Muscle of leg (tissue), 16 donors: Measurements from ENCODE around the gene SEMA6A. TPM values are rescaled to one million over a fixed set of nuclear protein-coding genes. Genes with fewer than 3 reads are reported as not detected.

ENCODE experiments used
- DNase-seq: peaks from one replicate; pipeline ENCODE4 v3.0.0; 2013
- H3K27ac ChIP-seq: one replicate; pipeline ENCODE4 v1.5.1; 2013; ENCODE audit warnings: mild to moderate bottlenecking, low read length, control low read depth
- H3K27me3 ChIP-seq: one replicate; pipeline ENCODE4 v1.6.1; 2013; ENCODE audit warnings: low read length; ENCODE audit not compliant: control insufficient read depth, insufficient read depth
- H3K36me3 ChIP-seq: one replicate; pipeline ENCODE4 v1.6.1; 2013; ENCODE audit warnings: low read length; ENCODE audit not compliant: control insufficient read depth, insufficient read depth
- H3K4me1 ChIP-seq: one replicate; pipeline ENCODE4 v1.6.1; 2013; ENCODE audit warnings: low read length; ENCODE audit not compliant: control insufficient read depth, insufficient read depth
- H3K4me3 ChIP-seq: one replicate; pipeline ENCODE4 v1.5.1; 2013; ENCODE audit warnings: low read length, control low read depth
- H3K9me3 ChIP-seq: replicated peaks from 2 replicates; pipeline ENCODE4 v1.6.1; 2013; ENCODE audit warnings: low read depth, low read length; ENCODE audit not compliant: control insufficient read depth
- WGBS: methylation state at CpG from one replicate; pipeline ENCODE4 v1.1.5; 2013; ENCODE audit warnings: missing lambda C conversion rate; ENCODE audit not compliant: insufficient coverage; 5-methylcytosine and 5-hydroxymethylcytosine counted together
- long read RNA-seq, 11 donors: transcript quantifications; one replicate each; lab custom pipeline, GENCODE V29; 2026
- polyA plus RNA-seq, 8 donors: library from polyadenylated mRNA; unstranded; fragments of 120-200 nt; gene quantifications; one replicate each; pipeline versions ENCODE4 v1.2.1 to v1.2.3, GENCODE V29; 2013; ENCODE audit warnings: inconsistent platforms in 1 of 8, low replicate concordance in 1 of 8; ENCODE audit not compliant: insufficient read length in 8 of 8, insufficient read depth in 1 of 8
- total RNA-seq: library from RNA; stranded (reverse); fragments of 120-200 nt; gene quantifications from one replicate; pipeline ENCODE4 v1.2.4, GENCODE V29; 2013

Gene SEMA6A
- total RNA-seq = 32.7 TPM
- 10 to 100 TPM; 37.5 to 58.2 (median 47.1) TPM for polyA plus RNA-seq
- long read RNA-seq, donor 1, full-length matches to known transcripts = 2 of 2 reads
- long read RNA-seq, donor 1, partial matches to known transcripts = 0 of 2 reads
- long read RNA-seq, donor 1, other reads (novel, unspliced or antisense) = 0 of 2 reads
- long read RNA-seq, donor 2, full-length matches to known transcripts = 1 of 1 reads
- long read RNA-seq, donor 2, partial matches to known transcripts = 0 of 1 reads
- long read RNA-seq, donor 2, other reads (novel, unspliced or antisense) = 0 of 1 reads
- long read RNA-seq, donor 3, full-length matches to known transcripts = 10 of 26 reads
- long read RNA-seq, donor 3, partial matches to known transcripts = 16 of 26 reads
- long read RNA-seq, donor 3, other reads (novel, unspliced or antisense) = 0 of 26 reads
- long read RNA-seq, donor 4, full-length matches to known transcripts = 4 of 4 reads
- long read RNA-seq, donor 4, partial matches to known transcripts = 0 of 4 reads
- long read RNA-seq, donor 4, other reads (novel, unspliced or antisense) = 0 of 4 reads
- long read RNA-seq, donor 5, full-length matches to known transcripts = 6 of 24 reads
- long read RNA-seq, donor 5, partial matches to known transcripts = 18 of 24 reads
- long read RNA-seq, donor 5, other reads (novel, unspliced or antisense) = 0 of 24 reads
- long read RNA-seq, donor 6, full-length matches to known transcripts = 4 of 4 reads
- long read RNA-seq, donor 6, partial matches to known transcripts = 0 of 4 reads
- long read RNA-seq, donor 6, other reads (novel, unspliced or antisense) = 0 of 4 reads
- long read RNA-seq, donor 7, full-length matches to known transcripts = 6 of 26 reads
- long read RNA-seq, donor 7, partial matches to known transcripts = 20 of 26 reads
- long read RNA-seq, donor 7, other reads (novel, unspliced or antisense) = 0 of 26 reads
- long read RNA-seq, donor 8, full-length matches to known transcripts = 1 of 1 reads
- long read RNA-seq, donor 8, partial matches to known transcripts = 0 of 1 reads
- long read RNA-seq, donor 8, other reads (novel, unspliced or antisense) = 0 of 1 reads
- long read RNA-seq, donor 9, full-length matches to known transcripts = 2 of 7 reads
- long read RNA-seq, donor 9, partial matches to known transcripts = 5 of 7 reads
- long read RNA-seq, donor 9, other reads (novel, unspliced or antisense) = 0 of 7 reads
- long read RNA-seq, donor 10, full-length matches to known transcripts = 5 of 5 reads
- long read RNA-seq, donor 10, partial matches to known transcripts = 0 of 5 reads
- long read RNA-seq, donor 10, other reads (novel, unspliced or antisense) = 0 of 5 reads
- long read RNA-seq, donor 11, full-length matches to known transcripts = 3 of 3 reads
- long read RNA-seq, donor 11, partial matches to known transcripts = 0 of 3 reads
- long read RNA-seq, donor 11, other reads (novel, unspliced or antisense) = 0 of 3 reads

GRCh38 chr5:116574367-116575325 lies at the start of gene SEMA6A:
TSS of gene SEMA6A (minus strand) at chr5:116574823. CDS start at chr5:116504944, 69,879 bp downstream.
- H3K9me3 ChIP-seq = no peaks in the 10 kb centered on the region
- H3K4me1 ChIP-seq = peaks cover 16% of the 10 kb centered on the region
- peak within 1 kb of the TSS; percentile 89 for H3K4me3 ChIP-seq
- H3K27me3 ChIP-seq = peaks cover 4% of the 10 kb centered on the region
- no peaks in the 10 kb centered on the region for H3K36me3 ChIP-seq
- peak; percentile 98 for DNase-seq
- WGBS = 0% methylated on average over 36 of the region's 66 CpGs
- H3K27ac ChIP-seq = peak within 1 kb of the TSS; percentile 93

GRCh38 chr5:116622375-116623050 lies 47.9 kb upstream of the SEMA6A start:
- no peaks in the 10 kb centered on the region for H3K36me3 ChIP-seq
- WGBS = 79% methylated on average over 3 of the region's 7 CpGs
- no peaks in the 10 kb centered on the region for H3K9me3 ChIP-seq
- H3K4me3 ChIP-seq = no peak overlapping the region
- H3K4me1 ChIP-seq = peaks cover 12% of the 10 kb centered on the region
- no peak overlapping the region for H3K27ac ChIP-seq
- DNase-seq = no peak
- no peaks in the 10 kb centered on the region for H3K27me3 ChIP-seq

- whole genome bisulfite sequencing = 100% methylated on average over 1 of the region's 2 CpGs
- Histone ChIP-seq H3K4me1 (peaks cover 8% of the 10 kb centered on the region), H3K36me3 (no peaks in the 10 kb centered on the region), H3K9me3 (no peaks in the 10 kb centered on the region), H3K27ac (no peak overlapping the region), H3K4me3 (no peak overlapping the region), H3K27me3 (no peaks in the 10 kb centered on the region)
- no peak for DNase-seq
Observed at GRCh38 chr5:116621599-116621998, 47.0 kb upstream of the SEMA6A start.

- H3K27ac ChIP-seq = no peak overlapping the region
- H3K9me3 ChIP-seq = no peaks in the 10 kb centered on the region
- H3K27me3 ChIP-seq = no peaks in the 10 kb centered on the region
- peaks cover 3% of the 10 kb centered on the region for H3K4me1 ChIP-seq
- H3K4me3 ChIP-seq = no peak overlapping the region
- no peak for DNase-seq
- WGBS = no CpG with 5 or more reads among the region's 1 CpG
- H3K36me3 ChIP-seq = no peaks in the 10 kb centered on the region
Observed at GRCh38 chr5:116616876-116617275, 42.3 kb upstream of the SEMA6A start.

GRCh38 chr5:116614603-116614920 lies 39.9 kb upstream of the SEMA6A start:
- no peaks in the 10 kb centered on the region for H3K27me3 ChIP-seq
- H3K9me3 ChIP-seq = no peaks in the 10 kb centered on the region
- no peak for DNase-seq
- WGBS = no CpG with 5 or more reads among the region's 5 CpGs
- no peaks in the 10 kb centered on the region for H3K36me3 ChIP-seq
- no peak overlapping the region for H3K4me3 ChIP-seq
- no peak overlapping the region for H3K27ac ChIP-seq
- peaks cover 3% of the 10 kb centered on the region for H3K4me1 ChIP-seq

GRCh38 chr5:116613445-116613844 lies 38.8 kb upstream of the SEMA6A start:
- WGBS = no CpG with 5 or more reads among the region's 1 CpG
- Histone ChIP-seq H3K36me3 (no peaks in the 10 kb centered on the region), H3K4me1 (peaks cover 3% of the 10 kb centered on the region), H3K9me3 (no peaks in the 10 kb centered on the region), H3K27ac (no peak overlapping the region), H3K27me3 (no peaks in the 10 kb centered on the region), H3K4me3 (no peak overlapping the region)
- no peak for DNase-seq

- no CpG with 5 or more reads among the region's 5 CpGs for WGBS
- Histone ChIP-seq H3K9me3 (no peaks in the 10 kb centered on the region), H3K27ac (no peak overlapping the region), H3K27me3 (no peaks in the 10 kb centered on the region), H3K4me1 (peaks cover 3% of the 10 kb centered on the region), H3K36me3 (no peaks in the 10 kb centered on the region), H3K4me3 (no peak overlapping the region)
- no peak for DNase-seq
Observed at GRCh38 chr5:116612431-116612830, 37.8 kb upstream of the SEMA6A start.

GRCh38 chr5:116605310-116606070 lies 30.9 kb upstream of the SEMA6A start:
- H3K36me3 ChIP-seq = no peaks in the 10 kb centered on the region
- H3K9me3 ChIP-seq = no peaks in the 10 kb centered on the region
- peak overlapping the region; percentile 67 for H3K27ac ChIP-seq
- WGBS = 60% methylated on average over 1 of the region's 4 CpGs
- H3K4me3 ChIP-seq = no peak overlapping the region
- H3K27me3 ChIP-seq = no peaks in the 10 kb centered on the region
- DNase-seq = peak; percentile 88
- peaks cover 11% of the 10 kb centered on the region for H3K4me1 ChIP-seq
